Measurements from ENCODE around the gene ARHGAP8. TPM values are rescaled to one million over a fixed set of nuclear protein-coding genes. Genes with fewer than 3 reads are reported as not detected.

Gene ARHGAP8
- total RNA-seq, result 0.19 TPM
- long read RNA-seq, result 0 reads

GRCh38 chr22:44752285-44753188 lies at the start of gene ARHGAP8:
TSS of gene ARHGAP8 (plus strand) at chr22:44752575. CDS start at chr22:44786528, 33,953 bp downstream.
- intact Hi-C loops (cut with DNase I), result no loop called here
- DNase-seq (ENCODE audit: low spot score), result no peak

- DNase-seq (ENCODE audit: low spot score), result no peak
- intact Hi-C loops (cut with DNase I), result no loop called here
Measured at GRCh38 chr22:44703255-44703870, 49.0 kb upstream of the ARHGAP8 start.

- DNase-seq (ENCODE audit: low spot score), result no peak
- intact Hi-C loops (cut with DNase I), result no loop called here
Measured at GRCh38 chr22:44704159-44705021, 48.0 kb upstream of the ARHGAP8 start.

- intact Hi-C loops (cut with DNase I), result no loop called here
- no peak for DNase-seq (ENCODE audit: low spot score)
Measured at GRCh38 chr22:44705022-44705297, 47.4 kb upstream of the ARHGAP8 start.

- intact Hi-C loops (cut with DNase I), result no loop called here
Measured at GRCh38 chr22:44706488-44706887, 45.9 kb upstream of the ARHGAP8 start.

GRCh38 chr22:44707178-44707577 lies 45.2 kb upstream of the ARHGAP8 start:
- no peak for DNase-seq (ENCODE audit: low spot score)
- intact Hi-C loops (cut with DNase I), result no loop called here

More at GRCh38 chr22:44706488-44706887, 45.9 kb upstream of the ARHGAP8 start:
- no peak for DNase-seq (ENCODE audit: low spot score)

GRCh38 chr22:44707752-44708151 lies 44.6 kb upstream of the ARHGAP8 start:
- DNase-seq (ENCODE audit: low spot score), result no peak
- intact Hi-C loops (cut with DNase I), result no loop called here

GRCh38 chr22:44709881-44710392 lies 42.4 kb upstream of the ARHGAP8 start:
- DNase-seq (ENCODE audit: low spot score), result no peak
- intact Hi-C loops (cut with DNase I), result no loop called here

GRCh38 chr22:44710474-44711240 lies 41.7 kb upstream of the ARHGAP8 start:
- intact Hi-C loops (cut with DNase I), result no loop called here
- DNase-seq (ENCODE audit: low spot score), result no peak

- no peak for DNase-seq (ENCODE audit: low spot score)
- intact Hi-C loops (cut with DNase I), result no loop called here
Measured at GRCh38 chr22:44711241-44711560, 41.2 kb upstream of the ARHGAP8 start.

- intact Hi-C loops (cut with DNase I), result no loop called here
- DNase-seq (ENCODE audit: low spot score), result no peak
Measured at GRCh38 chr22:44711690-44712555, 40.5 kb upstream of the ARHGAP8 start.

GRCh38 chr22:44712962-44713361 lies 39.4 kb upstream of the ARHGAP8 start:
- intact Hi-C loops (cut with DNase I), result no loop called here

GRCh38 chr22:44714703-44715350 lies 37.5 kb upstream of the ARHGAP8 start:
- DNase-seq (ENCODE audit: low spot score), result no peak
- intact Hi-C loops (cut with DNase I), result no loop called here

More at GRCh38 chr22:44712962-44713361, 39.4 kb upstream of the ARHGAP8 start:
- no peak for DNase-seq (ENCODE audit: low spot score)

GRCh38 chr22:44718418-44718817 lies 34.0 kb upstream of the ARHGAP8 start:
- DNase-seq (ENCODE audit: low spot score), result no peak
- intact Hi-C loops (cut with DNase I), result no loop called here

GRCh38 chr22:44719586-44720368 lies 32.6 kb upstream of the ARHGAP8 start:
- intact Hi-C loops (cut with DNase I), result no loop called here
- DNase-seq (ENCODE audit: low spot score), result no peak

GRCh38 chr22:44721213-44721612 lies 31.2 kb upstream of the ARHGAP8 start:
- intact Hi-C loops (cut with DNase I), result no loop called here
- DNase-seq (ENCODE audit: low spot score), result no peak

- intact Hi-C loops (cut with DNase I), result no loop called here
- DNase-seq (ENCODE audit: low spot score), result no peak
Measured at GRCh38 chr22:44722611-44723010, 29.8 kb upstream of the ARHGAP8 start.
